HG02588 (cell line): ENCODE results near the gene FGB.

Experiments used
- ATAC-seq: cut with Tn5 transposase; IDR thresholded peaks from one replicate; pipeline ENCODE4 v1.9.1; 2021; ENCODE audit warnings: mild to moderate bottlenecking, moderate library complexity; ENCODE audit not compliant: unreplicated experiment

Gene FGB

GRCh38 chr4:154565704-154566103 is 2.9 kb downstream of the FGB start:
- ATAC-seq: no peak

- no peak for ATAC-seq
Measured at GRCh38 chr4:154566639-154567204, 3.9 kb downstream of the FGB start.

GRCh38 chr4:154569028-154569427 is 6.2 kb downstream of the FGB start:
- no peak for ATAC-seq

- no peak for ATAC-seq
Measured at GRCh38 chr4:154569584-154569983, 6.8 kb downstream of the FGB start.

- no peak for ATAC-seq
Measured at GRCh38 chr4:154573190-154573870, 10.5 kb downstream of the FGB start.

GRCh38 chr4:154574311-154574710 is 11.5 kb downstream of the FGB start:
- no peak for ATAC-seq

- ATAC-seq: no peak
Measured at GRCh38 chr4:154577324-154577723, 14.5 kb downstream of the FGB start.

GRCh38 chr4:154578919-154579318 is 16.1 kb downstream of the FGB start:
- no peak for ATAC-seq

GRCh38 chr4:154579927-154580326 is 17.1 kb downstream of the FGB start:
- no peak for ATAC-seq

- ATAC-seq: no peak
Measured at GRCh38 chr4:154582723-154583122, 19.9 kb downstream of the FGB start.

GRCh38 chr4:154583230-154583629 is 20.4 kb downstream of the FGB start:
- no peak for ATAC-seq

GRCh38 chr4:154583677-154584076 is 20.9 kb downstream of the FGB start:
- ATAC-seq: no peak

- ATAC-seq: no peak
Measured at GRCh38 chr4:154584259-154584658, 21.4 kb downstream of the FGB start.

GRCh38 chr4:154585369-154586018 is 22.7 kb downstream of the FGB start:
- ATAC-seq: no peak

GRCh38 chr4:154586296-154587033 is 23.7 kb downstream of the FGB start:
- ATAC-seq: no peak

GRCh38 chr4:154588198-154588597 is 25.4 kb downstream of the FGB start:
- no peak for ATAC-seq

GRCh38 chr4:154589296-154590197 is 26.7 kb downstream of the FGB start:
- no peak for ATAC-seq

GRCh38 chr4:154590329-154591006 is 27.7 kb downstream of the FGB start, which contains the start of gene FGA:
Gene FGA (minus strand): TSS chr4:154590742. CDS start chr4:154590687, 55 bp downstream.
- no peak for ATAC-seq

- no peak for ATAC-seq
Measured at GRCh38 chr4:154591890-154592289, 29.1 kb downstream of the FGB start.

- ATAC-seq: no peak
Measured at GRCh38 chr4:154593868-154594267, 31.1 kb downstream of the FGB start.
